Peyer's patch (tissue), 4 donors: Measurements from ENCODE around the gene TPRN. TPM values are rescaled to one million over a fixed set of nuclear protein-coding genes. Genes with fewer than 3 reads are reported as not detected.

Experiments used
- DNase-seq, 3 donors: peaks; one replicate each; pipeline ENCODE4 v3.0.0-alpha.2; 2017 to 2019
- H3K27ac ChIP-seq, 4 donors: fragments of 200-600 bp; sonication (generic); one replicate each; pipeline ENCODE4 v1.5.1; 2016 to 2019
- H3K27me3 ChIP-seq, 2 donors: fragments of 200-600 bp; sonication (generic); one replicate each; pipeline ENCODE4 v1.5.1; 2019
- H3K36me3 ChIP-seq, 3 donors: fragments of 200-600 bp; sonication (generic); one replicate each; pipeline ENCODE4 v1.5.1; 2016 to 2019
- H3K4me1 ChIP-seq, 4 donors: fragments of 200-600 bp; sonication (generic); one replicate each; pipeline ENCODE4 v1.5.1; 2016 to 2019
- H3K4me3 ChIP-seq, 4 donors: fragments of 200-600 bp; sonication (generic); 1 replicate in 3 of 4; 2 replicates in 1 of 4; pipeline ENCODE4 v1.5.1; 2016 to 2019; ENCODE audit warnings: mild to moderate bottlenecking in 1 of 4
- H3K9me3 ChIP-seq, 4 donors: fragments of 200-600 bp; sonication (generic); one replicate each; pipeline ENCODE4 v1.5.1; 2016 to 2019; ENCODE audit warnings: mild to moderate bottlenecking in 1 of 4
- POLR2A ChIP-seq, 2 donors: fragments of 450-650 bp; IDR thresholded peaks; one replicate each; pipeline ENCODE4 v1.5.1; 2017; ENCODE audit warnings: antibody characterized with exemption in 2 of 2, mild to moderate bottlenecking in 2 of 2, moderate library complexity in 2 of 2
- total RNA-seq, 4 donors: library from RNA; depleted of rRNA; stranded (reverse); fragments of >200 nt; gene quantifications; one replicate each; pipeline ENCODE4 v1.1.0, GENCODE V29; 2016
- TF ChIP-seq, protein P1 (sequence below), 6 experiments: fragments of 450-650 bp in 4 of 6; fragments of 200-600 bp in 2 of 6; sonication (generic) in 1 of 6; IDR thresholded peaks; one replicate each; pipeline ENCODE4 v1.5.1; 2017 to 2019; ENCODE audit warnings: antibody characterized with exemption in 6 of 6, mild to moderate bottlenecking in 3 of 6, moderate library complexity in 1 of 6

The TPRN gene
- total RNA-seq, 4 donors from 2014 or later: 28.1 to 167 (median 130) TPM

DNA sequence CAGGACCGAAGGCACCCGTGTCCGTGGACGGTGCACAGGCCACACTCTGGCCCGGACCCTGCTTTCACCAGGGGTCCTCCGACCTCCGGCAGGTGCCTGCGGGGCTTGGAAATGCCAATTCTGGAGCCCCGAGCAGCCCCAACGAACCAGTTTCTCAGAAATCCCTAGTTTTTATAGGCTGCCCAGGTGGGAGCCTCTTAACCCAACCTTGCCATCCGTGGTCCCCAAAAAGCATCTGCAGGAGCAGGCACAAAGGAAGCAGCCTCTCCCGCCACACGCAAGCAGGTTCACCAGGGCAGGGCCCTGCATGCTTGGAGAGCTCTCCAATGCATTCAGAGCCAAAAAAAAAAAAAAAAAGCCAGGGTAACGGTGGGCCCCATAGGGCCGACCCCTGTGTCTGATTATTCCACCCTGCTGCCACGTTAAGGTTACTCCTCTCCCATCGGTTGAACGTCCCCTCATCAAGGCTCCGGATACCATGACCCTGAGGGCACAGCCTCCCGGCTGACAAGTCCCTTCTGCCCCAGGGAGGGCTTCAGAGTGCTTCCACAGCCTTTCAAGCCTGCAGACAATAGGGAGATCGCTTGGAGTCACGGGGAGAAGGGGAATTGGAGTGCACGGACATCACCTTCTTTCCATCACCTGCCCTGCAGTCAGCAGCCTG, 796 bp upstream of the TPRN start:
- no peak for DNase-seq
- TF ChIP-seq POLR2A (IDR thresholded peaks at IDR 0.05): peak in 1 of 2 donors; percentile 34
- TF ChIP-seq, protein P1, sequence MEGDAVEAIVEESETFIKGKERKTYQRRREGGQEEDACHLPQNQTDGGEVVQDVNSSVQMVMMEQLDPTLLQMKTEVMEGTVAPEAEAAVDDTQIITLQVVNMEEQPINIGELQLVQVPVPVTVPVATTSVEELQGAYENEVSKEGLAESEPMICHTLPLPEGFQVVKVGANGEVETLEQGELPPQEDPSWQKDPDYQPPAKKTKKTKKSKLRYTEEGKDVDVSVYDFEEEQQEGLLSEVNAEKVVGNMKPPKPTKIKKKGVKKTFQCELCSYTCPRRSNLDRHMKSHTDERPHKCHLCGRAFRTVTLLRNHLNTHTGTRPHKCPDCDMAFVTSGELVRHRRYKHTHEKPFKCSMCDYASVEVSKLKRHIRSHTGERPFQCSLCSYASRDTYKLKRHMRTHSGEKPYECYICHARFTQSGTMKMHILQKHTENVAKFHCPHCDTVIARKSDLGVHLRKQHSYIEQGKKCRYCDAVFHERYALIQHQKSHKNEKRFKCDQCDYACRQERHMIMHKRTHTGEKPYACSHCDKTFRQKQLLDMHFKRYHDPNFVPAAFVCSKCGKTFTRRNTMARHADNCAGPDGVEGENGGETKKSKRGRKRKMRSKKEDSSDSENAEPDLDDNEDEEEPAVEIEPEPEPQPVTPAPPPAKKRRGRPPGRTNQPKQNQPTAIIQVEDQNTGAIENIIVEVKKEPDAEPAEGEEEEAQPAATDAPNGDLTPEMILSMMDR (IDR thresholded peaks at IDR 0.05): no peak
- no peaks in the 10 kb centered on the region for H3K27me3 ChIP-seq

DNA sequence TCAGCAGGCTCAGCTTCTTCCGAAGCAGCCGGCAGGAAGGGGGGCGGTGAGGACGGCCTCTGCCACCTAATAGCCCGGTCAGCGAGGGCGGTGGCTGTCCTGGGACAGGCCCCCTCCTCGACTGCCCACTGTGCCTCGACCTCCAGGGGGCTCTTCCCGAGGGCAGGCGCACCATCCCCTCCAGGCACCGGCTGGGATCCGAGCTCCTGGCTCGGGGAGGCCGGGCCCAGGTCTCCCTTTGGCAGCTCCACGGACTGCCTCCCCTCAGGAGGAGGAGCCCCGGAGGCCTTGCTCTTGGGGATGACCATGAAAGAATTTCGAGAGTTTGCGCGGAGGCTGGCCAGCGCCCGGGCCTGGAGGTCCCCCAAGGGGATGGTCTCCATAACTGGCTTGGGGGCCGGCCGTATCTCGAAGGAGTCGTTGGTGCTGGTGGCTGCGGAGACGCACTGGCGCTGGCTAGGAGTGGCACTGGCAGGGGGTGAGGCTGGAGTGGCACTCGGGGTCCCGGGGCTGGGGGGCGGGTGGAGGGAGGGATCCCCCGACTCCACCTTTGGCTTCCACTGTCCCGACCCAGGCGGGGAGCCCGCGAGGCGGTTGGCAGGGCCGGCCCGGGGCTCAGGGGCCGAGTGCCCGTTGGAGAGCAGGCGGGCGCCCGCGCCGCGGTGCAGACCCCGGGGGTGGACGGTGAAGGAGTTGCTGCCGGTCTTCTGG, 975 bp downstream of the TPRN start:
- Histone ChIP-seq H3K4me1 (peaks cover 0 to 68% (median 18%) of the 10 kb centered on the region in 4 donors), H3K4me3 (peak overlapping the region; percentile 43 to 96 (median 83))

More for the DNA sequence above, 796 bp upstream of the TPRN start:
- H3K4me1 ChIP-seq: peaks cover 4 to 69% (median 29%) of the 10 kb centered on the region in 4 donors
- H3K9me3 ChIP-seq: no peaks in the 10 kb centered on the region
- no peaks in the 10 kb centered on the region for H3K36me3 ChIP-seq
- H3K27ac ChIP-seq: peak overlapping the region; percentile 61 to 98 (median 88)
- H3K4me3 ChIP-seq: peak overlapping the region; percentile 41 to 96 (median 83)

DNA sequence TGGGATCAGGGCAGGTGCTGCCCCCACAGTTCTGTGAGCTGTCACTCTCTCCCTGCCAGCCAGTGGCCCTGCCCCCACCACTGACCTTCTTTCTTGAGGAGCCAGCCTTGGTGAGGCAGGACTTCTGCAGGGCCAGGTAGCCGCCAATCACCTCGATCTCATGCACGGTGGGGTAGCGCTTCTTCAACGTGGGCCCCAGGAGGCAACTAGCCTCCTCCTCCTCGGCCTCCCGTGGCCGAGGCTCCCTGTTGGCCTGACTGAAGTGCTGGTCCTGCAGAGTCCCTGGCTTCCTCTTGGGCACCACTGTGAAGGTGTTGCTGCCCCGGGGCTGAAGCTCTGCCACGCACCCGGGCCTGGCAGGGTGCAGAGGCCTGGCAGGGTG, 1.6 kb downstream of the TPRN start:
- peak in 1 of 3 donors; percentile 70 for DNase-seq
- no peaks in the 10 kb centered on the region for H3K27me3 ChIP-seq
- H3K4me3 ChIP-seq: peak overlapping the region; percentile 43 to 96 (median 83)
- peak overlapping the region in 3 of 4 donors; percentile 85 to 98 (median 92) for H3K27ac ChIP-seq
- peaks cover 0 to 68% (median 15%) of the 10 kb centered on the region in 4 donors for H3K4me1 ChIP-seq
- no peak for TF ChIP-seq POLR2A (IDR thresholded peaks at IDR 0.05)
- TF ChIP-seq, protein P1 (IDR thresholded peaks at IDR 0.05): no peak
- no peaks in the 10 kb centered on the region for H3K36me3 ChIP-seq
- no peaks in the 10 kb centered on the region for H3K9me3 ChIP-seq

More for the DNA sequence above, 975 bp downstream of the TPRN start:
- H3K27me3 ChIP-seq: no peaks in the 10 kb centered on the region
- H3K36me3 ChIP-seq: no peaks in the 10 kb centered on the region
- no peaks in the 10 kb centered on the region for H3K9me3 ChIP-seq
- peak overlapping the region in 3 of 4 donors; percentile 85 to 98 (median 92) for H3K27ac ChIP-seq
- TF ChIP-seq, protein P1 (IDR thresholded peaks at IDR 0.05): no peak
- TF ChIP-seq POLR2A (IDR thresholded peaks at IDR 0.05): no peak
- DNase-seq: peak in 1 of 3 donors; percentile 60

DNA sequence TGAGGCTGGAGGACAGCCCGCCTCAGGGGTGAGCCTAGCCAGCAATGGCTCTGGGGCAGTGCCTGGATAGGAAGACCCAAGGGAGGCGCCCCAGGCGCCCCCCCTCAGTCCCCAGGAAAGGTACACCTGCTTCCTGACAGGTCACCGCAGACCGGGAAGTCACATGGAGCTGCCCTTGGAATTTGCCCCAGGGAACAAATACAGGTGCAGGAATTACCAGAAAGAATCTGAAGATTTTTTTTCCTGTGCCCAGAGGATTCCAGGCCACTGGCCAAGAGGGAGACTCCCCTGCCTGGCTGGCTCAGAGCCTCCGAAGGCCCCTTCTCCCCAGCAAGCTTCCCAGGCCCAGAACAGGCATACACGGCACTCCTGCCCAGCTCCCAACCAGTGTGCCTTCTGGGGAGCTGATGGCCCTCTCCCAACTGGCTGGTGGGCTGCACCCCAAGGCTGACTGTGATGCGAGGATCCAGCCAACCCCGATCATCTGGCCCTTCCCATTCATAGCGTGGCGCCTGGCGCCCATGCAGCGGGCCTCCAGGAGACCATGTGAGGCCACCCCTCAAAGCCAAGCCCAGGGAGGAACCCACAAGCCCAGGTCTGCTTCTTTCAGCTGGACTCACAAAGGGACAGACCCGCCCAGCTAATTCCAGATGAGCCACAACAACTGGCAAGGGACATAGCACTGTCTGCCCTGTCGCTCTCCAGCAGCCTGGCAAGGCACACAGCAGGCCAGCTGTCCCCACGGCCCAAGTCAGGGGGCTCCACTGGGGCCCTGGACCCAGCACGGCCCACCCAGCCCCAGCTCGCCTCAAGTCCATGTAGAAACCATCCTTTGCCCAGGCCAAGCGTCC, 2.3 kb downstream of the TPRN start:
- Histone ChIP-seq H3K36me3 (no peaks in the 10 kb centered on the region), H3K27me3 (no peaks in the 10 kb centered on the region), H3K27ac (peak overlapping the region in 3 of 4 donors; percentile 85 to 98 (median 92)), H3K9me3 (no peaks in the 10 kb centered on the region), H3K4me1 (peaks cover 0 to 63% (median 13%) of the 10 kb centered on the region in 4 donors), H3K4me3 (peak overlapping the region in 3 of 4 donors; percentile 43 to 96 (median 74))
- DNase-seq: peak in 2 of 3 donors; percentile 85 to 86
- peak; percentile 57 to 79 for TF ChIP-seq POLR2A (IDR thresholded peaks at IDR 0.05)
- TF ChIP-seq, protein P1 (IDR thresholded peaks at IDR 0.05): no peak
